Ishikawa (cell line): ENCODE results near the gene TMIGD1.

Experiments used
- CEBPB ChIP-seq: IDR thresholded peaks from 2 replicates; pipeline ENCODE4 v1.6.1; 2012
- CREB1 ChIP-seq: IDR thresholded peaks from 2 replicates; pipeline ENCODE4 v1.6.1; 2012; ENCODE audit warnings: low read depth
- NFIC ChIP-seq: IDR thresholded peaks from 2 replicates; pipeline ENCODE4 v1.6.1; 2012
- RAD21 ChIP-seq: IDR thresholded peaks from 2 replicates; pipeline ENCODE4 v1.6.1; 2012; ENCODE audit warnings: low read depth
- REST ChIP-seq: IDR thresholded peaks from 2 replicates; pipeline ENCODE4 v1.6.1; 2012; ENCODE audit warnings: low read depth, mild to moderate bottlenecking
- TCF12 ChIP-seq: IDR thresholded peaks from 2 replicates; pipeline ENCODE4 v1.6.1; 2012; ENCODE audit warnings: low read depth

GRCh38 chr17:30296499-30297080, 37.3 kb downstream of the TMIGD1 start:
- TF ChIP-seq TCF12, result no peak
- no peak for TF ChIP-seq NFIC
- TF ChIP-seq CREB1, result no peak
- TF ChIP-seq RAD21, result no peak
- no peak for TF ChIP-seq CEBPB
- no peak for TF ChIP-seq REST
